ENCODE data around the gene TSPAN16.

Gene TSPAN16

GRCh38 chr19:11347546-11348039 lies 51.6 kb downstream of the TSPAN16 start:
- ATAC-seq, result no peak
- TF ChIP-seq CREB5 (CRISPR knock-in tag; IDR thresholded peaks at IDR 0.05; ENCODE audit: low read depth) (no peak), OSR1 (CRISPR knock-in tag; IDR thresholded peaks at IDR 0.05) (no peak), PATZ1 (CRISPR knock-in tag; IDR thresholded peaks at IDR 0.05; ENCODE audit: borderline replicate concordance) (no peak), CSDC2 (CRISPR knock-in tag; IDR thresholded peaks at IDR 0.05) (no peak), ARNTL (CRISPR knock-in tag; IDR thresholded peaks at IDR 0.05; ENCODE audit: borderline replicate concordance, low read depth) (no peak), GLIS3 (CRISPR knock-in tag; IDR thresholded peaks at IDR 0.05) (no peak), ZNF8 (CRISPR knock-in tag; IDR thresholded peaks at IDR 0.05) (no peak), ZFP30 (CRISPR knock-in tag; IDR thresholded peaks at IDR 0.05) (no peak), ZC3H10 (CRISPR knock-in tag; IDR thresholded peaks at IDR 0.05) (no peak), POU6F1 (CRISPR knock-in tag; IDR thresholded peaks at IDR 0.05; ENCODE audit: borderline replicate concordance, low read depth) (no peak), PPARA (CRISPR knock-in tag; IDR thresholded peaks at IDR 0.05; ENCODE audit: borderline replicate concordance) (no peak), ZNF70 (CRISPR knock-in tag; IDR thresholded peaks at IDR 0.05) (no peak), BACH2 (CRISPR knock-in tag; IDR thresholded peaks at IDR 0.05; ENCODE audit: borderline replicate concordance) (no peak)
- TF ChIP-seq, protein P1, sequence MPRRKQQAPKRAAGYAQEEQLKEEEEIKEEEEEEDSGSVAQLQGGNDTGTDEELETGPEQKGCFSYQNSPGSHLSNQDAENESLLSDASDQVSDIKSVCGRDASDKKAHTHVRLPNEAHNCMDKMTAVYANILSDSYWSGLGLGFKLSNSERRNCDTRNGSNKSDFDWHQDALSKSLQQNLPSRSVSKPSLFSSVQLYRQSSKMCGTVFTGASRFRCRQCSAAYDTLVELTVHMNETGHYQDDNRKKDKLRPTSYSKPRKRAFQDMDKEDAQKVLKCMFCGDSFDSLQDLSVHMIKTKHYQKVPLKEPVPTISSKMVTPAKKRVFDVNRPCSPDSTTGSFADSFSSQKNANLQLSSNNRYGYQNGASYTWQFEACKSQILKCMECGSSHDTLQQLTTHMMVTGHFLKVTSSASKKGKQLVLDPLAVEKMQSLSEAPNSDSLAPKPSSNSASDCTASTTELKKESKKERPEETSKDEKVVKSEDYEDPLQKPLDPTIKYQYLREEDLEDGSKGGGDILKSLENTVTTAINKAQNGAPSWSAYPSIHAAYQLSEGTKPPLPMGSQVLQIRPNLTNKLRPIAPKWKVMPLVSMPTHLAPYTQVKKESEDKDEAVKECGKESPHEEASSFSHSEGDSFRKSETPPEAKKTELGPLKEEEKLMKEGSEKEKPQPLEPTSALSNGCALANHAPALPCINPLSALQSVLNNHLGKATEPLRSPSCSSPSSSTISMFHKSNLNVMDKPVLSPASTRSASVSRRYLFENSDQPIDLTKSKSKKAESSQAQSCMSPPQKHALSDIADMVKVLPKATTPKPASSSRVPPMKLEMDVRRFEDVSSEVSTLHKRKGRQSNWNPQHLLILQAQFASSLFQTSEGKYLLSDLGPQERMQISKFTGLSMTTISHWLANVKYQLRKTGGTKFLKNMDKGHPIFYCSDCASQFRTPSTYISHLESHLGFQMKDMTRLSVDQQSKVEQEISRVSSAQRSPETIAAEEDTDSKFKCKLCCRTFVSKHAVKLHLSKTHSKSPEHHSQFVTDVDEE (CRISPR knock-in tag; IDR thresholded peaks at IDR 0.05), result no peak
- TF ChIP-seq, protein P2, sequence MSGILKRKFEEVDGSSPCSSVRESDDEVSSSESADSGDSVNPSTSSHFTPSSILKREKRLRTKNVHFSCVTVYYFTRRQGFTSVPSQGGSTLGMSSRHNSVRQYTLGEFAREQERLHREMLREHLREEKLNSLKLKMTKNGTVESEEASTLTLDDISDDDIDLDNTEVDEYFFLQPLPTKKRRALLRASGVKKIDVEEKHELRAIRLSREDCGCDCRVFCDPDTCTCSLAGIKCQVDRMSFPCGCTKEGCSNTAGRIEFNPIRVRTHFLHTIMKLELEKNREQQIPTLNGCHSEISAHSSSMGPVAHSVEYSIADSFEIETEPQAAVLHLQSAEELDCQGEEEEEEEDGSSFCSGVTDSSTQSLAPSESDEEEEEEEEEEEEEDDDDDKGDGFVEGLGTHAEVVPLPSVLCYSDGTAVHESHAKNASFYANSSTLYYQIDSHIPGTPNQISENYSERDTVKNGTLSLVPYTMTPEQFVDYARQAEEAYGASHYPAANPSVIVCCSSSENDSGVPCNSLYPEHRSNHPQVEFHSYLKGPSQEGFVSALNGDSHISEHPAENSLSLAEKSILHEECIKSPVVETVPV (CRISPR knock-in tag; IDR thresholded peaks at IDR 0.05), result no peak

GRCh38 chr19:11349171-11349570 lies 53.2 kb downstream of the TSPAN16 start:
- no peak for ATAC-seq

More at GRCh38 chr19:11349171-11349570, 53.2 kb downstream of the TSPAN16 start:
- TF ChIP-seq ZC3H10 (CRISPR knock-in tag; IDR thresholded peaks at IDR 0.05) (no peak), PATZ1 (CRISPR knock-in tag; IDR thresholded peaks at IDR 0.05; ENCODE audit: borderline replicate concordance) (no peak), CSDC2 (CRISPR knock-in tag; IDR thresholded peaks at IDR 0.05) (no peak), POU6F1 (CRISPR knock-in tag; IDR thresholded peaks at IDR 0.05; ENCODE audit: borderline replicate concordance, low read depth) (no peak), OSR1 (CRISPR knock-in tag; IDR thresholded peaks at IDR 0.05) (no peak), BACH2 (CRISPR knock-in tag; IDR thresholded peaks at IDR 0.05; ENCODE audit: borderline replicate concordance) (no peak), CREB5 (CRISPR knock-in tag; IDR thresholded peaks at IDR 0.05; ENCODE audit: low read depth) (no peak), TCF4 (CRISPR knock-in tag; IDR thresholded peaks at IDR 0.05; ENCODE audit: borderline replicate concordance) (no peak), ZFP3 (CRISPR knock-in tag; IDR thresholded peaks at IDR 0.05) (no peak), PPARA (CRISPR knock-in tag; IDR thresholded peaks at IDR 0.05; ENCODE audit: borderline replicate concordance) (no peak), SNAI2 (CRISPR knock-in tag; IDR thresholded peaks at IDR 0.05) (no peak)
